Kidney (tissue), 14 donors: ENCODE measurements around the gene SORCS3. TPM values are rescaled to one million over a fixed set of nuclear protein-coding genes. Genes with fewer than 3 reads are reported as not detected.

Experiments
- DNase-seq, 5 donors: peaks; one replicate each; pipeline ENCODE4 v3.0.0-alpha.2; 2013 to 2020
- FAIRE-seq: peaks from 2 replicates; lab custom pipeline; 2012; peaks lifted over from hg19 to GRCh38; lab: Jason Lieb, UNC
- H3K27ac ChIP-seq, 2 donors: one replicate each; pipeline ENCODE4 v1.7.0; 2013; ENCODE audit warnings: low read depth in 2 of 2, low read length in 2 of 2, inconsistent platforms in 1 of 2
- H3K27me3 ChIP-seq: one replicate; pipeline ENCODE4 v1.7.1; 2013; ENCODE audit warnings: low read length, inconsistent platforms; ENCODE audit not compliant: control insufficient read depth, insufficient read depth
- H3K36me3 ChIP-seq, 3 donors: one replicate each; pipeline versions ENCODE4 v1.7.0 to v1.7.1; 2013; ENCODE audit warnings: low read length in 3 of 3, control low read depth in 1 of 3, inconsistent platforms in 1 of 3; ENCODE audit not compliant: insufficient read depth in 3 of 3, control insufficient read depth in 2 of 3
- H3K4me1 ChIP-seq, 3 donors: one replicate each; pipeline versions ENCODE4 v1.7.0 to v1.7.1; 2013; ENCODE audit warnings: low read length in 3 of 3, inconsistent platforms in 1 of 3, low read depth in 1 of 3; ENCODE audit not compliant: control insufficient read depth in 2 of 3, insufficient read depth in 2 of 3
- H3K4me3 ChIP-seq, 3 donors: one replicate each; pipeline versions ENCODE4 v1.7.0 to v1.8.1; 2013; ENCODE audit warnings: low read length in 3 of 3, control low read depth in 1 of 3, inconsistent platforms in 1 of 3
- H3K9ac ChIP-seq, 3 donors: one replicate each; pipeline versions ENCODE4 v1.7.0 to v1.7.1; 2013; ENCODE audit warnings: low read length in 3 of 3, control low read depth in 1 of 3, inconsistent platforms in 1 of 3
- H3K9me3 ChIP-seq, 3 donors: one replicate each; pipeline versions ENCODE4 v1.7.0 to v1.7.1; 2013; ENCODE audit warnings: low read length in 3 of 3, control low read depth in 1 of 3, inconsistent platforms in 1 of 3; ENCODE audit not compliant: control insufficient read depth in 2 of 3, insufficient read depth in 1 of 3
- CTCF ChIP-seq: IDR thresholded peaks from 3 replicates; pipeline ENCODE4 v1.5.1; 2012; ENCODE audit warnings: mild to moderate bottlenecking, moderate library complexity, borderline replicate concordance; ENCODE audit not compliant: insufficient read depth; ENCODE audit errors: extremely low read depth
- intact Hi-C: fragments of 100-400 bp; cut with DNase I; formaldehyde crosslinking; loops from one replicate; pipeline ENCODE4 v1.11.1; 2022
- polyA plus RNA-seq: library from polyadenylated mRNA; stranded (reverse); fragments of 350-450 nt; fragmentation: Illumina TruSeq; extraction: RNeasy Lipid Tissue Mini Kit (QIAGEN cat#74804); gene quantifications from one replicate; pipeline ENCODE4 v1.2.3, GENCODE V29; 2014; ENCODE audit warnings: low read depth, low replicate concordance; ENCODE audit not compliant: insufficient read depth
- total RNA-seq: library from RNA; stranded (reverse); fragmentation: NEBNext Ultra II Directional; extraction: Animal tissue kit (Norgen Biotek cat#: 25700); gene quantifications from one replicate; pipeline ENCODE4 v1.2.1, GENCODE V29; 2021
- donor health status: control.
- donor health status: control.
- donor health status: control.
- donor health status: control.
- donor health status: control.
- donor health status: DM: yes; HTN: yes; CAD: no.
- donor health status: Normal renal cell carcinoma (clear cell type).

SORCS3 gene
- total and polyA plus RNA-seq, 2 donors from 2014 or later = 0.52 to 1.1 TPM

- H3K4me1 ChIP-seq = no peaks in the 10 kb centered on the region
- no peak overlapping the region for H3K27ac ChIP-seq
- H3K4me3 ChIP-seq = no peak overlapping the region
- H3K27me3 ChIP-seq = no peaks in the 10 kb centered on the region
- H3K9ac ChIP-seq = no peak overlapping the region
- no peaks in the 10 kb centered on the region for H3K9me3 ChIP-seq
- intact Hi-C loops = no loop called here
- FAIRE-seq (no peak), DNase-seq (no peak)
- TF ChIP-seq CTCF = no peak
- no peaks in the 10 kb centered on the region for H3K36me3 ChIP-seq
Measured at GRCh38 chr10:104881740-104882139, 240.7 kb downstream of the SORCS3 start.

GRCh38 chr10:104892879-104893617 is 252.0 kb downstream of the SORCS3 start:
- FAIRE-seq (no peak), DNase-seq (no peak)
- Histone ChIP-seq H3K36me3 (no peaks in the 10 kb centered on the region), H3K4me1 (no peaks in the 10 kb centered on the region), H3K27me3 (no peaks in the 10 kb centered on the region), H3K27ac (no peak overlapping the region), H3K4me3 (no peak overlapping the region), H3K9ac (no peak overlapping the region), H3K9me3 (no peaks in the 10 kb centered on the region)
- no peak for TF ChIP-seq CTCF
- intact Hi-C loops = no loop called here

- no peak for TF ChIP-seq CTCF
- H3K9me3 ChIP-seq = no peaks in the 10 kb centered on the region
- H3K36me3 ChIP-seq = no peaks in the 10 kb centered on the region
- H3K4me3 ChIP-seq = no peak overlapping the region
- peak in 3 of 5 donors; percentile 29 to 73 (median 56) for DNase-seq
- H3K27me3 ChIP-seq = no peaks in the 10 kb centered on the region
- no peaks in the 10 kb centered on the region for H3K4me1 ChIP-seq
- H3K9ac ChIP-seq = no peak overlapping the region
- FAIRE-seq = no peak
- no peak overlapping the region for H3K27ac ChIP-seq
- intact Hi-C loops = no loop called here
Measured at GRCh38 chr10:104893701-104894100, 252.6 kb downstream of the SORCS3 start.
